Superior temporal gyrus (tissue), 1 donor: ENCODE data around the gene KLC1.

ENCODE experiments used
- DNase-seq: peaks from one replicate; pipeline ENCODE4 v3.0.0-alpha.2; 2016; ENCODE audit errors: extremely low spot score

KLC1 gene

GRCh38 chr14:103659631-103660030, 30.6 kb downstream of the KLC1 start:
- DNase-seq = no peak

GRCh38 chr14:103662029-103662428, 33.0 kb downstream of the KLC1 start:
- DNase-seq = no peak

- no peak for DNase-seq
These were observed 33.6 kb downstream of the KLC1 start for GRCh38 chr14:103662591-103662990.

- no peak for DNase-seq
These were observed 34.5 kb downstream of the KLC1 start for GRCh38 chr14:103663506-103663905.

- DNase-seq = no peak
These were observed 38.7 kb downstream of the KLC1 start for GRCh38 chr14:103667671-103668070.

GRCh38 chr14:103668117-103668516, 39.1 kb downstream of the KLC1 start:
- no peak for DNase-seq

- no peak for DNase-seq
These were observed 40.4 kb downstream of the KLC1 start for GRCh38 chr14:103669370-103669769.

- DNase-seq = no peak
These were observed 42.9 kb downstream of the KLC1 start for GRCh38 chr14:103671911-103672310.

- no peak for DNase-seq
These were observed 46.9 kb downstream of the KLC1 start for GRCh38 chr14:103675957-103676356.

- no peak for DNase-seq
These were observed 48.1 kb downstream of the KLC1 start for GRCh38 chr14:103676881-103677675.

- DNase-seq = no peak
These were observed 50.3 kb downstream of the KLC1 start for GRCh38 chr14:103679351-103679750.

GRCh38 chr14:103680491-103681231, 51.6 kb downstream of the KLC1 start:
- DNase-seq = no peak

- DNase-seq = no peak
These were observed 54.1 kb downstream of the KLC1 start for GRCh38 chr14:103683139-103683538.

GRCh38 chr14:103684471-103684870, 55.5 kb downstream of the KLC1 start:
- DNase-seq = no peak

GRCh38 chr14:103684871-103685270, 55.9 kb downstream of the KLC1 start:
- no peak for DNase-seq

GRCh38 chr14:103685276-103686211, 56.5 kb downstream of the KLC1 start:
- DNase-seq = no peak

- DNase-seq = no peak
These were observed 57.9 kb downstream of the KLC1 start for GRCh38 chr14:103686831-103687485.

GRCh38 chr14:103687712-103688111, 58.7 kb downstream of the KLC1 start:
- no peak for DNase-seq

- no peak for DNase-seq
These were observed 59.4 kb downstream of the KLC1 start for GRCh38 chr14:103688441-103688840.

- DNase-seq = peak; percentile 72
These were observed 60.2 kb downstream of the KLC1 start for GRCh38 chr14:103688906-103689902.
